MG63 (cell line): ENCODE results near the gene CATSPER3. TPM values are rescaled to one million over a fixed set of nuclear protein-coding genes. Genes with fewer than 3 reads are reported as not detected.
"Not testable (repeated sequence)": the region's sequence is repeated elsewhere in the genome, so short reads cannot be mapped to it uniquely, and the experiment has no call there.

Source experiments
- DNase-seq: peaks from one replicate; pipeline ENCODE4 v3.0.0-alpha.2; 2020
- H3K27me3 ChIP-seq: fragments of 250-450 bp; sonication (Bioruptor Pico); 2 replicates; pipeline ENCODE4 v1.5.1; 2020; ENCODE audit warnings: mild to moderate bottlenecking, moderate library complexity
- H3K36me3 ChIP-seq: fragments of 250-450 bp; sonication (Bioruptor Pico); 2 replicates; pipeline ENCODE4 v1.5.1; 2020; ENCODE audit warnings: mild to moderate bottlenecking, moderate library complexity
- H3K4me3 ChIP-seq: fragments of 250-450 bp; sonication (Bioruptor Pico); 2 replicates; pipeline ENCODE4 v1.5.1; 2020; ENCODE audit warnings: mild to moderate bottlenecking, moderate library complexity
- H3K9me3 ChIP-seq: fragments of 250-450 bp; sonication (Bioruptor Pico); 2 replicates; pipeline ENCODE4 v1.5.1; 2020; ENCODE audit warnings: mild to moderate bottlenecking, moderate library complexity
- total RNA-seq: library from RNA; depleted of rRNA; stranded (reverse); fragments of >200 nt; shearing (Covaris generic); gene quantifications from 2 replicates; pipeline ENCODE4 v1.2.3, GENCODE V29; 2014; ENCODE audit warnings: low replicate concordance

The CATSPER3 gene
- total RNA-seq, 1 experiment from 2014 or later, result 0.59 TPM

DNA sequence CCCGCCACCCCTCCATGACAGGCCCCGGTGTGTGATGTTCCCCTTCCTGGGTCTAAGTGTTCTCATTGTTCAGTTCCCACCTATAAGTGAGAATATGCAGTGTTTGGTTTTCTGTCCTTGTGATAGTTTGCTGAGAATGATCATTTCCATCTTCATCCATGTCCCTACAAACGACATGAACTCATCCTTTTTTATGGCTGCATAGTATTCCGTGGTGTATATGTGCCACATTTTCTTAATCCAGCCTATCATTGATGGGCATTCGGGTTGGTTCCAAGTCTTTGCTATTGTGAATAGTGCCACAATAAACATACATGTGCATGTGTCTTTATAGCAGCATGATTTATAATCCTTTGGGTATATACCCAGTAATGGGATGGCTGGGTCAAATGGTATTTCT is 30.4 kb downstream of the CATSPER3 start:
- not testable (repeated sequence) for H3K4me3 ChIP-seq, H3K27me3 ChIP-seq, DNase-seq, H3K36me3 ChIP-seq
- peaks cover 28% of the 10 kb centered on the region for H3K9me3 ChIP-seq

GRCh38 chr5:135004376-135004775 is 36.7 kb downstream of the CATSPER3 start:
- peaks cover 33% of the 10 kb centered on the region for H3K9me3 ChIP-seq
- no peak for DNase-seq
- no peaks in the 10 kb centered on the region for H3K27me3 ChIP-seq
- H3K4me3 ChIP-seq, result no peak overlapping the region
- H3K36me3 ChIP-seq, result peaks cover 41% of the 10 kb centered on the region

DNA sequence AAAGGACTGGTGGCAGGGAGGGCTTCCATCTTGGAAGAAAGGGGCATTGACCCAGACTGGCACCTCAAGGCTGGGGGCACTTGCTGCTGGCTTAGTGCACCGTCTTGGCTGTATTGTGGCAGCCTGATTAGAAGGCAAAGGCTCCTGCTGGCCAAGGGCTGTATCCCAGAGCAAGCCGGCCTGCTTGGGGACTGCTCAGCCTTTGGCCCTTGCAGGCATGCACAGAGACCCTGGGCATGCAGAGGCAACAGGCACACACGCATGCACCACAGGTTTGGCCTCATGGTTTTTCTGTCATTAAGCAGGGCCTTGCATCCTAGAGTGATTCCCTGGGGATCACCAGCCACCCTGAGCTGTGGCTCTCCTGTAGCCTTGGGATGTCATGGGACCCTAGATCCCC is 37.4 kb downstream of the CATSPER3 start:
- Histone ChIP-seq H3K36me3 (peaks cover 41% of the 10 kb centered on the region), H3K27me3 (no peaks in the 10 kb centered on the region), H3K4me3 (no peak overlapping the region), H3K9me3 (peaks cover 31% of the 10 kb centered on the region)
- no peak for DNase-seq

DNA sequence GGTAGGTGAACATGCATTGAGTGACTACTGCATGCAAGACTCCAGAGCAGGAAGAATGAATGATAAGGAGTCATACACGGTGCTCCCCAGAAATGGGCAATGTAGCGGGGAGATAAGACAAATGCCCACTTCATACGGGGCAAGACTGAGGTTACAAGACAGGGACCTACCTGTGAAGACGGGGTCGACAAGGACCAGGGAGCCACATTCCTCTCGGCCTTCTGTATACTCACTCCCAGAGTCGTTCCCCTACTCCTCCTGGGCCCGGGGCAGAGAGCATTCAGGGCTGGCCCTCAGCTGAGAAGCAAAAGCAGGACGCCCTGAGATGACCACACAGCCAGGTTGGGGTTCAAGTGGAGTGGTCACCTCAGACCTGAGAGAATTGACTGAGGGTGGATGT is 39.6 kb downstream of the CATSPER3 start:
- no peaks in the 10 kb centered on the region for H3K27me3 ChIP-seq
- H3K36me3 ChIP-seq, result peaks cover 49% of the 10 kb centered on the region
- H3K4me3 ChIP-seq, result no peak overlapping the region
- no peak for DNase-seq
- peaks cover 19% of the 10 kb centered on the region for H3K9me3 ChIP-seq

GRCh38 chr5:135007749-135008363 is 40.1 kb downstream of the CATSPER3 start:
- no peak for DNase-seq
- H3K4me3 ChIP-seq, result no peak overlapping the region
- H3K9me3 ChIP-seq, result peaks cover 15% of the 10 kb centered on the region
- no peaks in the 10 kb centered on the region for H3K27me3 ChIP-seq
- peaks cover 50% of the 10 kb centered on the region for H3K36me3 ChIP-seq

DNA sequence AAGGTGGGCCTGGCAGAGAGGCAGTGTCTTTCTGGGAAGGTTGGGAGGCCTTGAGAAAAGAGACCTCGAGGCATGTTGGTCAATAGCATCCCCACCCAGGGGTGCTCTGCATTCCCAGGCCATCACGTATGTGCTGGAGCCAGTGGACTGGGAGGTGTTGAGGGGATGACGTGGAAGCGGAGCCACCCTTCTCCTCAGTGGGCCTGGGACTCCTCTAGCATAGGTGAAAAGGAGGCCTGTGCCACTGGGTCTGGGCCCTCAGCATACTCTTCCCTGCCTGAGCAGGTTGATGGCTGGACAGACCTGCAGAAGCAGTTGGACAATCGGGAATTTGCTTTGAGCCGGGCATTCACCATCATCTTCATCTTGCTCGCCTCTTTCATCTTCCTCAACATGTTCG is 40.8 kb downstream of the CATSPER3 start:
- Histone ChIP-seq H3K27me3 (no peaks in the 10 kb centered on the region), H3K9me3 (peaks cover 8% of the 10 kb centered on the region), H3K4me3 (no peak overlapping the region), H3K36me3 (peaks cover 52% of the 10 kb centered on the region)
- DNase-seq, result no peak

- no peak for DNase-seq
- no peaks in the 10 kb centered on the region for H3K27me3 ChIP-seq
- peaks cover 2% of the 10 kb centered on the region for H3K9me3 ChIP-seq
- H3K4me3 ChIP-seq, result no peak overlapping the region
- H3K36me3 ChIP-seq, result peaks cover 50% of the 10 kb centered on the region
Observed at GRCh38 chr5:135008981-135009735, 41.5 kb downstream of the CATSPER3 start.

GRCh38 chr5:135009736-135010501 is 42.2 kb downstream of the CATSPER3 start:
- DNase-seq, result no peak
- H3K27me3 ChIP-seq, result no peaks in the 10 kb centered on the region
- peaks cover 50% of the 10 kb centered on the region for H3K36me3 ChIP-seq
- no peaks in the 10 kb centered on the region for H3K9me3 ChIP-seq
- H3K4me3 ChIP-seq, result no peak overlapping the region

DNA sequence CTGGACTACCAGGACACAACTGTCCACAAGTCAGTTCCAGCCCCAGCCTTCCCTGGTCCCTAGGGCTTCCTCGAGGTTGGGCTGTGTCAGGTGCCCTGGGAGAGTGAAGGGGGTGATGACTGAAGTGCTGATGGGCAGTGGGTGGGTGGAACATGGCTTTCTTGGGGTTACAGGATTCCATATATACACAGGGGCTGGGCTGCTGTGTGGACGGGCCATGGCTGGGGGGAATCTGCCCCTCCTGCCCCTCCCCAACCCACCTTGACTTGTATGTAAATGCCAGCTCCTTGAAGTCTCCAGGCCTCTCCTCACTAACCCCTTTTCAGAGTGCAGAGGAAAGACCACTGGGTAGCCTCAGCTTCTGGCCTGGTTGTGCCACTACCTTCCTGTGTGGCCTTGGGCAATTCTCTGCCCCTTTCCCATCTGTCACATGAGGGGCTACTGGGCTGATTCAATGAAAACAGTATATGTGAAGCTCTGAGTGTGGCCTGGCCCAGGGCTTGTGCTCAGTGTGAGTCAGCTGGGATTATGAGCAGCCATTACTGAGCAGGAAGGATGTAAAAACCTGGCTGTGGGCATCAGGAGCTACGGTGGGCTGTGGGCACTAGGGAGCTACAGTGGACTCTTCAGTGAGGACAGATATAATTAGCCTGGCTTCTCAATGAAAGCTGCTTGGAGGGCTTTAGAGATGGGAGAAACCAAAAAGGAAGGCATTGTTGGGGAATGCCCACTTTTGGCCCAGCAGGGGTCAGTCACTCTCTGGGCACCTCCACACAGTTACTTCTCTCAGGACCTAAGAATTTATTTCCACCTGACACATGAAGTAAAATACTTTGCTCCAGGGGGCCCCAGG is 43.0 kb downstream of the CATSPER3 start:
- Histone ChIP-seq H3K36me3 (peaks cover 54% of the 10 kb centered on the region), H3K4me3 (no peak overlapping the region), H3K27me3 (no peaks in the 10 kb centered on the region), H3K9me3 (no peaks in the 10 kb centered on the region)
- DNase-seq, result peak; percentile 44

- H3K36me3 ChIP-seq, result peaks cover 57% of the 10 kb centered on the region
- no peak overlapping the region for H3K4me3 ChIP-seq
- H3K9me3 ChIP-seq, result no peaks in the 10 kb centered on the region
- no peak for DNase-seq
- no peaks in the 10 kb centered on the region for H3K27me3 ChIP-seq
Observed at GRCh38 chr5:135011355-135012032, 43.8 kb downstream of the CATSPER3 start.

DNA sequence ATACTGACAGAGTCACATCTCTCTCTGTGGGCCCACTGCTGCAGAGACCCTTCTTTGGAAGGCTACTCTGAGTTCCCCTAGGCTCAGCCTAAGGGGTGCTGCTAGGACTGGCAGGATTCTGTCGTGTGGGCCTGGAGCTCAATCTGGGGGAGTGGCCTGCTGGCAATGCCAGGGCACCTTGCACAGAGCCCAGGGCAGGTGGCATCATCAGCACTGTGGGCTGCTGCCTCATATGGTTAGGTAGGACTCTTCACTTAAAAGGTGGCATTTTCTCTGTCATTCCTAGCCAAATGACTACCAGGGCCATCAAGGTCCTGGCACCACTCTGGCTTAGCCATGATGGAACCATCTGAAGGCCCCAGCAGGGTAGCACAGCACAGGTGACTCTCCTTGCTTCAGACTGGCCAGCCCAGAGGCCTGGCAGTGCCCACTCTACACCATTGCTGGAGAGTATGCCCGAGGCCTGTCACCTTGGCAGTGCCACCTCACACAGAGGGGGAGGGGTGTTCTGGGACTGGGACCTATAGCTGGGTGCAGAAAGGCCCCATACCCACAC is 44.4 kb downstream of the CATSPER3 start:
- Histone ChIP-seq H3K36me3 (peaks cover 58% of the 10 kb centered on the region), H3K27me3 (no peaks in the 10 kb centered on the region), H3K9me3 (no peaks in the 10 kb centered on the region), H3K4me3 (no peak overlapping the region)
- DNase-seq, result no peak

DNA sequence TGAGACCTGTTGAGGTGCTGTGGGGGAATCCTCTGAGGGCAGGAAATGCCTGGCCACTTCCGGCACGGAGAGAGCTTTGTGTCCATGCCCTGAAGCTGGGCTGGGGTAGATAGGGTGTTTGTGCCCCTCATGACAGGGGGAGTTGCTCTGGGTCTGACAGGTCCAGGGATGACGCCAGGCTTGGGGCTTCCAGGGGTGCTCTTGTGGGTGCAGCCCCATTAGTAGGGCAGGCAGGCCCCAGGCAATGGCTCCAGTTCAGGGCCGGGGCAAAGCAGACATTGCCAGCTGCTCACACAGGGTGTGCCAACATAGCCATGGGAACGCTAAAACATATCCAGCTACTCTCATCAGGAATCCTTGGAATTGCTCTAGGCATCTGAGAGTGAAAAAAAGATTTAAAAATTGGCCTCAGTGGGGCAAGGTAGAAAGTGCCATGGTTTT is 45.3 kb downstream of the CATSPER3 start:
- peak; percentile 79 for DNase-seq
- H3K36me3 ChIP-seq, result peaks cover 56% of the 10 kb centered on the region
- H3K9me3 ChIP-seq, result no peaks in the 10 kb centered on the region
- H3K27me3 ChIP-seq, result no peaks in the 10 kb centered on the region
- no peak overlapping the region for H3K4me3 ChIP-seq

DNA sequence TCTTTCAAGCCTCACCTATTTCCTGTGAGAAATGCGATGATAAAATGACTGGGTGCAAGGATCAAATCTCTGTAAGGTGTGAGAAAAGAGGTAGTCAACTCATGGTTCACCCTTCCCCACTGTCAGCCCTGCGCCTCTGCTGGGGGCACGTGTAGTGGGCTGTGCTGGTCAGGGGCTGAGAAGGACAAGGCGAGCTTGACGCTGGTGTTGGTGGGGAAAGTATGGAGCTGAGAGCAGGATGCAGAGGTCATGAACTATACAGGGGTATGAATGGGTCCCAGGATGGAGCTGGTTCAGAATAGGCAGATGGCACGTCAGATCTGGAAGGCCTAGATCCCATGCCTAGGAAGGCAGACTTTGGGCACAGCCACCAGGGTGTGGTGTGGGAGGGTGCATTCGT is 45.7 kb downstream of the CATSPER3 start:
- no peak overlapping the region for H3K4me3 ChIP-seq
- no peaks in the 10 kb centered on the region for H3K27me3 ChIP-seq
- no peaks in the 10 kb centered on the region for H3K9me3 ChIP-seq
- DNase-seq, result no peak
- H3K36me3 ChIP-seq, result peaks cover 57% of the 10 kb centered on the region

- Histone ChIP-seq H3K36me3 (peaks cover 55% of the 10 kb centered on the region), H3K9me3 (no peaks in the 10 kb centered on the region), H3K4me3 (no peak overlapping the region), H3K27me3 (no peaks in the 10 kb centered on the region)
- DNase-seq, result peak; percentile 94
Observed at GRCh38 chr5:135013947-135014570, 46.4 kb downstream of the CATSPER3 start.

- peaks cover 72% of the 10 kb centered on the region for H3K36me3 ChIP-seq
- no peaks in the 10 kb centered on the region for H3K9me3 ChIP-seq
- no peak for DNase-seq
- no peaks in the 10 kb centered on the region for H3K27me3 ChIP-seq
- no peak overlapping the region for H3K4me3 ChIP-seq
Observed at GRCh38 chr5:135015942-135016341, 48.2 kb downstream of the CATSPER3 start.
